Measurements from ENCODE around the gene SRPK3.
A peak's percentile ranks its signal among the peaks of the same experiment; 100 is the strongest.
"Not testable (repeated sequence)": the region's sequence is repeated elsewhere in the genome, so short reads cannot be mapped to it uniquely, and the experiment has no call there.

Gene SRPK3

GRCh38 chrX:153780678-153781427 lies at the start of gene SRPK3:
Gene SRPK3 (plus strand): TSS chrX:153781041. CDS start chrX:153781087, 46 bp downstream.
- peak; percentile 43 for DNase-seq (ENCODE audit: low spot score)

GRCh38 chrX:153731117-153731844 lies 49.6 kb upstream of the SRPK3 start:
- DNase-seq (ENCODE audit: low spot score): no peak

GRCh38 chrX:153731845-153732215 lies 49.0 kb upstream of the SRPK3 start:
- DNase-seq (ENCODE audit: low spot score): no peak

- DNase-seq (ENCODE audit: low spot score): no peak
These were observed 48.4 kb upstream of the SRPK3 start for GRCh38 chrX:153732401-153732800.

GRCh38 chrX:153733651-153734240 lies 47.1 kb upstream of the SRPK3 start:
- DNase-seq (ENCODE audit: low spot score): no peak

GRCh38 chrX:153734871-153735270 lies 46.0 kb upstream of the SRPK3 start:
- DNase-seq (ENCODE audit: low spot score): no peak

GRCh38 chrX:153735274-153735673 lies 45.6 kb upstream of the SRPK3 start:
- no peak for DNase-seq (ENCODE audit: low spot score)

- no peak for DNase-seq (ENCODE audit: low spot score)
These were observed 44.6 kb upstream of the SRPK3 start for GRCh38 chrX:153736071-153736820.

- DNase-seq (ENCODE audit: low spot score): no peak
These were observed 43.9 kb upstream of the SRPK3 start for GRCh38 chrX:153736871-153737441.

GRCh38 chrX:153738056-153738605 lies 42.7 kb upstream of the SRPK3 start:
- DNase-seq (ENCODE audit: low spot score): no peak

- DNase-seq (ENCODE audit: low spot score): no peak
These were observed 40.9 kb upstream of the SRPK3 start for GRCh38 chrX:153739754-153740486.

- DNase-seq (ENCODE audit: low spot score): no peak
These were observed 40.1 kb upstream of the SRPK3 start for GRCh38 chrX:153740631-153741222.

- no peak for DNase-seq (ENCODE audit: low spot score)
These were observed 39.4 kb upstream of the SRPK3 start for GRCh38 chrX:153741446-153741845.

GRCh38 chrX:153742111-153742510 lies 38.7 kb upstream of the SRPK3 start:
- DNase-seq (ENCODE audit: low spot score): not testable (repeated sequence)

- not testable (repeated sequence) for DNase-seq (ENCODE audit: low spot score)
These were observed 37.9 kb upstream of the SRPK3 start for GRCh38 chrX:153742796-153743467.

GRCh38 chrX:153743468-153744209 lies 37.2 kb upstream of the SRPK3 start:
- not testable (repeated sequence) for DNase-seq (ENCODE audit: low spot score)

GRCh38 chrX:153744210-153745066 lies 36.4 kb upstream of the SRPK3 start:
- DNase-seq (ENCODE audit: low spot score): no peak

GRCh38 chrX:153745067-153745433 lies 35.8 kb upstream of the SRPK3 start:
- DNase-seq (ENCODE audit: low spot score): not testable (repeated sequence)

Data from AG08395 (cell line).